22Rv1 (cell line): Measurements from ENCODE around the gene TRIM29.

Experiments used
- H3K27ac ChIP-seq: fragments of 450-650 bp; 2 replicates; pipeline ENCODE4 v1.5.1; 2017
- CTCF ChIP-seq: fragments of 450-650 bp; IDR thresholded peaks from 2 replicates; pipeline ENCODE4 v1.5.1; 2017; ENCODE audit warnings: mild to moderate bottlenecking
- ZFX ChIP-seq: fragments of 450-650 bp; IDR thresholded peaks from 2 replicates; pipeline ENCODE4 v1.6.1; 2017; ENCODE audit warnings: antibody characterized with exemption, borderline replicate concordance

Gene TRIM29

DNA sequence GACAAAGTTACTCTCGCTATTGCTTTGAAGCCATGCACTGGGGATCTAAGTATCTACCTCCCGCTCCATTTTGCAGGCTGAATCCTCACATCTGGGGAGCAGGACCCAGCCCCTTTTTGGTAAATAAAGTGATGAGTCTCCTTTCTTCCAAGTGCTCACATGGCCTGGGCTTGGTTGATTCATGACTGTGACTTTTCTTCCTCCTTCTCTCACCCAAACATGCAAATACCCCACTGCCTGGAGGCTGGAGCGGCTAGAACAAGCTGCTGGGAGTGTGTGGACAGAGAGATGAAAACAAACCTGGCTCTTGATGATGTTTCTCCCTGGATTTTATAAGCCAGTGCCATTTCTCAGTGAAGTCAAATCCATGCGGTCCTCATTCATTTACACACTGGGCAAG, 72.7 kb downstream of the TRIM29 start:
- H3K27ac ChIP-seq = no peak overlapping the region

GRCh38 chr11:120064341-120064740, 73.6 kb downstream of the TRIM29 start:
- H3K27ac ChIP-seq = no peak overlapping the region
- TF ChIP-seq ZFX (no peak), CTCF (no peak)

More for the DNA sequence above, 72.7 kb downstream of the TRIM29 start:
- no peak for TF ChIP-seq ZFX
- TF ChIP-seq CTCF = no peak

DNA sequence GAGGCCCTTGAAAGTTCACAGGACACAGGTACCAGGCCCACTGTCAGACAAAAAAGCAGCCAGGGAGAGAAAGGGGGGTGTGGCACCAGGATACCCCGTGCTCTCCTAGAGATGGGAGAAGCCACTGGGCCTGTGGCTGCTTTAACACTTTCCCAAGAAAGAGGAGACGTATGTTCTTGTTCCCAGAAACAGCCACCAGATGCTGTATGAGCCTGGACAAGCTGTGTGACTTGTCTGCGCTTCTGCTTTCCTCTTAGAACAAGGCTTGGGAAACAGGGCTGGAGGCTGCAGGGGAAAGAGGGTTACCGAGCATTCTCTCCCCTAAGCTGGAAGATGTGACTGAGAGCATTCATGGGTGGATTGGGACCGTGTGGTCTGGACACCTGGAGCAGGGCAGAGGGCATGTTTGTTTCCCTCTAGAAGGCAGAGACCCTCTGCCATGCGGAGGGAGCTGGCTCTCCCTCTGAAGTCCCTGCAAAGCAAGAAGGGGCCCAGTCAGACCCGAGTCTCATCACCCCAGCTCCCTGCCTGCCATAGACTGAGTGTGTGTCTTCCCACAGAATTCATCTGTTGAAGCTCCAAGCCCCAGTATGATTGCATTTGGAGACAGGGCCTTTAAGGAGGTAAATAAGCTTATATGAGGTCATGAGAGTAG, 74.1 kb downstream of the TRIM29 start:
- H3K27ac ChIP-seq = no peak overlapping the region
- TF ChIP-seq ZFX (no peak), CTCF (no peak)

DNA sequence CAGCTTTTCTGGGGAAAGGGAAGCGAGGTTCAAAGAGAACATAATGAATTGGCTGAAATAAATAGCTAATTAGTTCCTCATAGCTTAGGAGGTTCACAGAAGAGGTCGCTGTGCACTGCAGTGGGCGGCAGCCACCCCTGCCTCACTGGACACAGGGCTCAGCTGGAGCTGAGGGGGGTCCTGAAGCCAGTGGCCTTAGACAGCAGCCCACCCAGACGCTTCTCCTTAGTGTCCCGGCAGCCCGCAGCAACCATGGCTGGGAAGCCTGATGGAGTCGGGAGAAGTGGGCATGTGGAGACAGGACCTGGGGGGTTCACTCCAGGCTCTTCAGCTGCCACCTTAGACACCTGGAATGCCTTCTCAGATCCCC, 75.4 kb downstream of the TRIM29 start:
- H3K27ac ChIP-seq = no peak overlapping the region
- TF ChIP-seq ZFX (no peak), CTCF (no peak)

DNA sequence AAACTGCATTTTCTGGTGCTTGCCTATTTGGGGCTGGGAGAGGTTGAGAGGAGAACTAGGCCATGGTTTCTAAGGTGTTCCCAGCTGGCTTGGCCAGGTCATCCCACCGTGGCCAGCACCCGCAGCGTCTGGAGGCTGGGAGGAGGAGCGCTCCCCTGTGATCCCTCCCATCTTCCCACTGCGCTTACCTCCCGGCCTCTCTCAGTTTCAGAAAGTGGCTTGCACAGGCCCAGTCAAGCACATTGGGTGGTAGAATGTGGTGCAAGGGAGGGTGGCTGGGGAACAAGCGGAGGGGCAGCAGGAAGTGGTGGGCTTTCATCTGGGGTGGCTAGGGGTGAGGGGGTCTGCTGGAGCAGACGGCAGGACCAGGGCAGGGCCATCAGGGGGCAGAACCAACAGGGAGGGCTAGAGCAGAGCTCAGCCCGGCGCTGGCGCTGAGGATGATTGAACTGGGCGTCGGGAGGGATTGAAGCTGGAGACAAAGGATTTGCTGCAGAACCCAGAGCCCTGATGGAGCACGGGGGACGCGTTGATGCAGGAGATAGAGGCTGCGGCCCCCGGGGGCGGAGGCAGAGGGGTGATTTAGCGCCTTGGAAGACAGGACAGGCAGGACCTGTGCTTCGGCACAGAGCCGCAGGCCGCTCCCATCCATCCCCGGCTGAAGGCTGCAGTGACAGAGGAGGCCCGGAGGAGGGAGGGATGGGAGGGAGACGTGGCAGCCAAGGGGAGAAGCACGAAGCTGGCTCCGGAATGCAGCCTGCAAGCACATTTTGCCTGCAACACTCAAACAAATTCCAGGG, 76.0 kb downstream of the TRIM29 start:
- TF ChIP-seq ZFX (no peak), CTCF (no peak)

More for the DNA sequence above, 76.0 kb downstream of the TRIM29 start:
- no peak overlapping the region for H3K27ac ChIP-seq
